ENCODE measurements around the gene ANKS1B.
"Not testable (repeated sequence)": the region's sequence is repeated elsewhere in the genome, so short reads cannot be mapped to it uniquely, and the experiment has no call there.

ANKS1B gene

GRCh38 chr12:99004799-99005466 is 979.8 kb downstream of the ANKS1B start:
- DNase-seq (ENCODE audit: low read depth), result no peak

GRCh38 chr12:99002731-99003130 is 982.0 kb downstream of the ANKS1B start:
- DNase-seq (ENCODE audit: low read depth), result no peak

GRCh38 chr12:99002156-99002555 is 982.6 kb downstream of the ANKS1B start:
- no peak for DNase-seq (ENCODE audit: low read depth)

- DNase-seq (ENCODE audit: low read depth), result no peak
Observed at GRCh38 chr12:98999559-98999958, 985.2 kb downstream of the ANKS1B start.

GRCh38 chr12:98998697-98999299 is 985.9 kb downstream of the ANKS1B start:
- peak; percentile 46 for DNase-seq (ENCODE audit: low read depth)

GRCh38 chr12:98997899-98998298 is 986.8 kb downstream of the ANKS1B start:
- no peak for DNase-seq (ENCODE audit: low read depth)

- DNase-seq (ENCODE audit: low read depth), result no peak
Observed at GRCh38 chr12:98990648-98991047, 994.1 kb downstream of the ANKS1B start.

GRCh38 chr12:98985156-98985555 is 999.6 kb downstream of the ANKS1B start:
- DNase-seq (ENCODE audit: low read depth), result no peak

GRCh38 chr12:98983647-98984046 is 1001.1 kb downstream of the ANKS1B start:
- no peak for DNase-seq (ENCODE audit: low read depth)

GRCh38 chr12:98980508-98980907 is 1004.2 kb downstream of the ANKS1B start:
- DNase-seq (ENCODE audit: low read depth), result no peak

GRCh38 chr12:98977186-98977585 is 1007.5 kb downstream of the ANKS1B start:
- DNase-seq (ENCODE audit: low read depth), result no peak

- no peak for DNase-seq (ENCODE audit: low read depth)
Observed at GRCh38 chr12:98974767-98975381, 1009.9 kb downstream of the ANKS1B start.

- DNase-seq (ENCODE audit: low read depth), result peak; percentile 8
Observed at GRCh38 chr12:98973395-98973794, 1011.3 kb downstream of the ANKS1B start.

GRCh38 chr12:98970950-98971349 is 1013.8 kb downstream of the ANKS1B start:
- no peak for DNase-seq (ENCODE audit: low read depth)

GRCh38 chr12:98970210-98970609 is 1014.5 kb downstream of the ANKS1B start:
- DNase-seq (ENCODE audit: low read depth), result no peak

GRCh38 chr12:98968896-98969295 is 1015.8 kb downstream of the ANKS1B start:
- no peak for DNase-seq (ENCODE audit: low read depth)

GRCh38 chr12:98957135-98957534 is 1027.6 kb downstream of the ANKS1B start:
- not testable (repeated sequence) for DNase-seq (ENCODE audit: low read depth)

- peak; percentile 17 for DNase-seq (ENCODE audit: low read depth)
Observed at GRCh38 chr12:98955284-98955683, 1029.5 kb downstream of the ANKS1B start.

- DNase-seq (ENCODE audit: low read depth), result no peak
Observed at GRCh38 chr12:98954506-98954905, 1030.2 kb downstream of the ANKS1B start.

- no peak for DNase-seq (ENCODE audit: low read depth)
Observed at GRCh38 chr12:98951406-98951805, 1033.3 kb downstream of the ANKS1B start.

GRCh38 chr12:98948343-98948949 is 1036.3 kb downstream of the ANKS1B start:
- DNase-seq (ENCODE audit: low read depth), result no peak

GRCh38 chr12:98945864-98946263 is 1038.9 kb downstream of the ANKS1B start:
- no peak for DNase-seq (ENCODE audit: low read depth)

- no peak for DNase-seq (ENCODE audit: low read depth)
Observed at GRCh38 chr12:98939926-98940325, 1044.8 kb downstream of the ANKS1B start.
